Activated CD4-positive, alpha-beta T cell treated with anti-CD3 and anti-CD28 coated beads, Interleukin-2, amount 10 ng/mL, durations not matched to agents 7 days and 5 days (primary cell): Measurements from ENCODE around the gene FADS3. TPM values are rescaled to one million over a fixed set of nuclear protein-coding genes. Genes with fewer than 3 reads are reported as not detected.

Experiments
- CTCF ChIA-PET: fragments of 350-600 bp; sonication (Branson Sonifier 250); formaldehyde crosslinking; loops from one replicate; lab custom pipeline; 2021; ENCODE audit warnings: antibody characterized with exemption; lab: Charles Lee
- POLR2A ChIA-PET: fragments of 350-600 bp; sonication (Branson Sonifier 250); formaldehyde crosslinking; loops from one replicate; lab custom pipeline; 2021; ENCODE audit warnings: antibody characterized with exemption; lab: Charles Lee
- DNase-seq: peaks from one replicate; pipeline ENCODE4 v3.0.0-alpha.2; 2020
- H3K27ac Mint-ChIP-seq: one replicate; pipeline ENCODE4 v1.8.0; 2021; ENCODE audit warnings: mild to moderate bottlenecking, moderate library complexity, mixed read lengths
- H3K27me3 Mint-ChIP-seq: one replicate; pipeline ENCODE4 v1.8.0; 2021; ENCODE audit warnings: mixed read lengths
- H3K36me3 Mint-ChIP-seq: one replicate; pipeline ENCODE4 v1.8.0; 2021; ENCODE audit warnings: low read depth, mixed read lengths
- H3K4me1 Mint-ChIP-seq: one replicate; pipeline ENCODE4 v1.8.0; 2021; ENCODE audit warnings: mixed read lengths
- H3K4me3 Mint-ChIP-seq: one replicate; pipeline ENCODE4 v1.8.0; 2021; ENCODE audit warnings: mild to moderate bottlenecking, moderate library complexity, mixed read lengths
- H3K9me3 Mint-ChIP-seq: one replicate; pipeline ENCODE4 v1.8.0; 2021; ENCODE audit warnings: mixed read lengths
- total RNA-seq, 2 experiments: library from RNA; stranded (reverse); gene quantifications; one replicate each; pipeline ENCODE4 v1.2.3, GENCODE V29; 2021

FADS3 gene
- total RNA-seq, 2 experiments from 2014 or later: 2.9 to 3.7 TPM

DNA sequence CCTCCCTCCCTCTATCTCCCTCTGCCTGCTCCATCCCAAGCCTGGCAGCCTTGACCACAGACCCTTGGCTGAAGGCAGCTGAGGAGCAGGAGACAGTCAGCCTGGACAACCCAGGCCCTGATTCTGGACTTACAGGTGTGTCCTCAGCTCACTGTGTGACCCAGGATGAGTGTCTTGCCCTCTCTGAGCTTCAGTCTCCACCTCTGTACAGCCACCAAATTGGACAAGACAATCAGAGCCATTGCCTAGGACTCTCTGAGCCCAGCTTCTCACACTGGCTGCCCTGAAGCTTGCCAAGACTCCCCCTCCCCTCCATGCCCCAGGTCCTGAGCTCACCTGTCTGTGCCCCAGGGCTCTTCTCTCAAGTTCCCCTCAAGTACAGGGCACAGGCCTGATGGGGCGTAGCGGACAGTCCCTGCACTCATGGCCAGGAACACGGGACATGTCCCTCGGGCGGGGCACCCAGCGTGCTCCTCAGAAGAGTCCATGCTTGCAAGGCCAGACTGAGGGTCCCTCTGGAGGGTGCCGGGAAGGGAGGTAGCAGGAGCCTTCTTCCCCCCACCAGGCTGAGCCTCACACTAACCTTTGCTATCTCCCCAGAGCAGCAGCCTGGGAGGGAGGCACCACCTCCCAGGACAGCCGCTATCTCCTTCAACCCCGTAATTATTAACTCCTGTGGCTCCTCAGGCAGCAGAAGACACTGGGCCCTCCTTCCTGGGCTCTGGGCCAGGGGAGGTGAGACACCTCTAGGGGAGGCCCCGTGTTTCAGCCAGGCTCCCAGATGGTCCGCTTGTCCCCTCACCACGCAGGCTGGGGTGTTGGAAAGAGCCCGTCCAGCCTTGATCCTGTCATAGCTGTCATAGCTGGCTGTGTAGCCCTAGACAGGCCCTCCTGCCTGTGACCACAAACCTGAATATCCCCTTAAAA lies 28.6 kb upstream of the FADS3 start:
- no peak for DNase-seq
- Mint-ChIP-seq H3K36me3 (no peaks in the 10 kb centered on the region), H3K27ac (no peak overlapping the region), H3K27me3 (peaks cover 40% of the 10 kb centered on the region), H3K4me1 (peaks cover 9% of the 10 kb centered on the region), H3K4me3 (no peak overlapping the region), H3K9me3 (no peaks in the 10 kb centered on the region)
- ChIA-PET CTCF (interaction anchor here (0.6 to 1.8 kb wide), 4 partner anchors 9 to 41 kb away, joined by 3 to 7 read pairs (median 4); no protein-coding TSS in a partner anchor), POLR2A (interaction anchor here (0.7 kb wide), 1 partner anchor 75 kb away, joined by 3 read pairs; no protein-coding TSS in a partner anchor)

GRCh38 chr11:61918938-61919704 lies 27.8 kb upstream of the FADS3 start:
- CTCF ChIA-PET: interaction anchor here (0.9 to 1.8 kb wide), 4 partner anchors 10 to 21 kb away, joined by 3 to 7 read pairs (median 3); no protein-coding TSS in a partner anchor
- Mint-ChIP-seq H3K4me1 (peaks cover 9% of the 10 kb centered on the region), H3K9me3 (no peaks in the 10 kb centered on the region), H3K4me3 (no peak overlapping the region), H3K36me3 (no peaks in the 10 kb centered on the region), H3K27ac (no peak overlapping the region), H3K27me3 (peaks cover 41% of the 10 kb centered on the region)
- POLR2A ChIA-PET: interaction anchor here (0.7 kb wide), 1 partner anchor 74 kb away, joined by 3 read pairs; no protein-coding TSS in a partner anchor
- no peak for DNase-seq

GRCh38 chr11:61918251-61918937 lies 27.0 kb upstream of the FADS3 start:
- peaks cover 41% of the 10 kb centered on the region for H3K27me3 Mint-ChIP-seq
- no peaks in the 10 kb centered on the region for H3K36me3 Mint-ChIP-seq
- H3K4me3 Mint-ChIP-seq: no peak overlapping the region
- ChIA-PET POLR2A (no interaction called here), CTCF (interaction anchor here (0.9 kb wide), 1 partner anchor 20 kb away, joined by 3 read pairs; no protein-coding TSS in a partner anchor)
- no peak overlapping the region for H3K27ac Mint-ChIP-seq
- no peaks in the 10 kb centered on the region for H3K9me3 Mint-ChIP-seq
- peaks cover 9% of the 10 kb centered on the region for H3K4me1 Mint-ChIP-seq
- DNase-seq: no peak

GRCh38 chr11:61917334-61918109 lies 26.2 kb upstream of the FADS3 start, which contains the start of gene RAB3IL1:
Gene RAB3IL1 (minus strand): TSS chr11:61917566. CDS start chr11:61917367, 199 bp downstream.
- ChIA-PET CTCF (interaction anchor here (1.0 kb wide), 1 partner anchor 10 kb away, joined by 3 read pairs; no protein-coding TSS in a partner anchor), POLR2A (no interaction called here)
- Mint-ChIP-seq H3K9me3 (no peaks in the 10 kb centered on the region), H3K4me1 (peaks cover 9% of the 10 kb centered on the region), H3K27ac (no peak within 1 kb of the TSS), H3K4me3 (peak within 1 kb of the TSS; percentile 64), H3K27me3 (peaks cover 41% of the 10 kb centered on the region), H3K36me3 (no peaks in the 10 kb centered on the region)
- DNase-seq: no peak

- POLR2A ChIA-PET: no interaction called here
- Mint-ChIP-seq H3K4me3 (no peak overlapping the region), H3K27ac (no peak overlapping the region), H3K9me3 (no peaks in the 10 kb centered on the region), H3K4me1 (peaks cover 9% of the 10 kb centered on the region), H3K27me3 (peaks cover 41% of the 10 kb centered on the region), H3K36me3 (no peaks in the 10 kb centered on the region)
- DNase-seq: no peak
- CTCF ChIA-PET: interaction anchor here (1.0 kb wide), 1 partner anchor 10 kb away, joined by 3 read pairs; no protein-coding TSS in a partner anchor
These were observed 25.5 kb upstream of the FADS3 start for GRCh38 chr11:61916737-61917333.

DNA sequence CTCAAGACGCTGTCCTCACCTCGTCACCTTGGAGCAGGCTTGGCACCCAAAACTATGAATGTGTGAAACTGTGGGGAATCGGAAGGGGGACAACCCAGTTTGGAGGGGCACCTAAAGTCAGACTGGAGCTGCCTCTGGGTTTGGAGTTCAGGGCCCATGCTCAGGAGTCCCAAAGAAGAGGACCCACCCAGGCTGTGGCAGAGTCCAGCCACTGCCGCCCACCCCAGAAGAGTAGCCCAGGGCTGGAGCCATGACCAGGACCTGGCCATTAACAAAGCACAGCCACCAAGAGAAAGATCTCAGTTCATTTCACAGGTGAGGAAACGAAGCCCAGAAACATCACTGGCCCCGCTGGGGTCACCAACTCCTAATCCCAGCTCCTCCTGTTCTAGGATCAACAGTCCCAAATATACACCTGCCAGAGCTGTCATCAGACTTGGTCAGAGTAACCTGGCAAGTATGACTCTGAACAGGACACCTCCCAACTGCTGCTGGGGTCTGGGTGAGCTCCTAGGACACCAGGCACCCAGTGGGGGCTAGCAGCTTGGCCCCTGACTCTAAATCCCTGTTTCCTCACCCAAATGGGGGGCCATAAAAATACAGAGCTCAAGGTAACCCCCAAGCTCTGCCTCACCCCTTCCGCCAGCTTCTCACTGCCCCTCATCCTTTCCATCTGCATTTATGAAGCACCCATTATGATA lies 23.3 kb upstream of the FADS3 start:
- CTCF ChIA-PET: interaction anchor here (0.9 to 2.0 kb wide), 4 partner anchors 11 to 167 kb away, joined by 3 to 8 read pairs (median 3); no protein-coding TSS in a partner anchor

DNA sequence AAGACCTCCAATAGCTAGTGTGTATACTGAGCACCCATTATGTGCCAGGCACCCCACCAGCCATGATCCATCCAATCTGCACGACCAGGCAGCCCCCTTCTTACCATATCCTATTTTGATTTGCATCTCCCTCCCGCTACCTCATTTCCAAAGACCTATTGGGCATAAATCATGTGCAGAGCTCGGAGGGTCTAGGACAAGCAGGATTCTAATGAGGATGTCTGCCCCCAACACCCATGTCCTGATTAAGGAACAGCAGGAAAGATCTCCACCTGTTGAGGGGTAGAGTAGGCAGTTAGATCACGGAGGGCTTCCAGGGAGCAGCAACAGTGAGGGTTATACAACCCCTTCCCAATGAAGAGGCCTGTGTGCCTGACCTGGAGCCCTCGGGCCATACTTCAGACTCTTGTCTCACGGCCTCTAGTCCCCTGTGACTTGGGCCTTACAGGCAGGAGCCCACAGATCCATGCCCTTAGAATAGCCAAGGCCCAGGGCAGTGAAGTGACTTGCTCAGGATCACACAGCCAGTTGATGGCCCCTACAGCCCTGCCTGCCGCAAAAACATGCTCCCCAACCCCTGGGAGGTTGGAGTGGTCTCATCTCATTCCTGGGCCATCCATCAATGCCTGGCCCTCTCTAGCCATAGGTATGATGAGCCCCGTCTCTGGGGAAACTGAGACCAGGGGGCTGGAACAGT lies 22.5 kb upstream of the FADS3 start:
- Mint-ChIP-seq H3K27me3 (peaks cover 31% of the 10 kb centered on the region), H3K36me3 (no peaks in the 10 kb centered on the region), H3K9me3 (no peaks in the 10 kb centered on the region), H3K27ac (no peak overlapping the region), H3K4me3 (no peak overlapping the region), H3K4me1 (peaks cover 9% of the 10 kb centered on the region)
- CTCF ChIA-PET: interaction anchor here (1.0 kb wide), 2 partner anchors 23 to 168 kb away, joined by 3 read pairs; no protein-coding TSS in a partner anchor
- DNase-seq: no peak
- POLR2A ChIA-PET: no interaction called here

More for the DNA sequence above, 23.3 kb upstream of the FADS3 start:
- H3K4me1 Mint-ChIP-seq: peaks cover 9% of the 10 kb centered on the region
- no peaks in the 10 kb centered on the region for H3K36me3 Mint-ChIP-seq
- no peaks in the 10 kb centered on the region for H3K9me3 Mint-ChIP-seq
- H3K27ac Mint-ChIP-seq: no peak overlapping the region
- no peak overlapping the region for H3K4me3 Mint-ChIP-seq
- H3K27me3 Mint-ChIP-seq: peaks cover 36% of the 10 kb centered on the region
- DNase-seq: no peak
- POLR2A ChIA-PET: no interaction called here

- Mint-ChIP-seq H3K9me3 (no peaks in the 10 kb centered on the region), H3K36me3 (no peaks in the 10 kb centered on the region), H3K4me3 (no peak overlapping the region), H3K4me1 (peaks cover 6% of the 10 kb centered on the region), H3K27ac (no peak overlapping the region), H3K27me3 (peaks cover 24% of the 10 kb centered on the region)
- POLR2A ChIA-PET: no interaction called here
- no peak for DNase-seq
- CTCF ChIA-PET: no interaction called here
These were observed 21.8 kb upstream of the FADS3 start for GRCh38 chr11:61912991-61913698.

DNA sequence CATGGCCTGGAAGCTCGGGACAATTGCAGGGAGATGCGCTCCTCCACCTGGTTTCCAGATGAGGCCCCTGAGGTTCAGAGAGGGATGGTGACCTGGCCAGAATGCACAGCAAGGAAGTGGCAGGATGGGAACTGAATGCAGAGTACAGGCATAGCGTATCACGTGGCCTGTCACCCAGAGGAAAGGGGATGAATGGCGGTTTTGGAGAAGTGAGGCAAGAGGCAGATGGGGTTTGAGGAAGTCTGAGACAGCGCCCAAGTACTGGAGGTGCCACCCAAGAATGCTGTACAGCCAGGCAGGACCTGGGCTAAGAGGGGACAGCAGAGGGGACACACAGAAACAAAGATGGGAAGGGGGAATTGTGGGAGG lies 21.2 kb upstream of the FADS3 start:
- DNase-seq: no peak
- POLR2A ChIA-PET: no interaction called here
- Mint-ChIP-seq H3K27ac (no peak overlapping the region), H3K4me3 (no peak overlapping the region), H3K4me1 (no peaks in the 10 kb centered on the region), H3K36me3 (no peaks in the 10 kb centered on the region), H3K27me3 (peaks cover 18% of the 10 kb centered on the region), H3K9me3 (no peaks in the 10 kb centered on the region)
- CTCF ChIA-PET: no interaction called here
